ENCODE data around the gene CCDC154. TPM values are rescaled to one million over a fixed set of nuclear protein-coding genes. Genes with fewer than 3 reads are reported as not detected.

The CCDC154 gene
- total RNA-seq, 1 donor from 2014 or later = 3.1 TPM

GRCh38 chr16:1491327-1491726 is 47.0 kb upstream of the CCDC154 start:
- ATAC-seq = no peak
- Histone ChIP-seq H3K4me1 (peaks cover 21% of the 10 kb centered on the region), H3K27me3 (ENCODE audit: low read depth) (no peaks in the 10 kb centered on the region), H3K36me3 (peaks cover 14% of the 10 kb centered on the region), H3K4me3 (no peak overlapping the region), H3K27ac (no peak overlapping the region), H3K9me3 (no peaks in the 10 kb centered on the region)
- no peak for DNase-seq
- TF ChIP-seq CTCF (IDR thresholded peaks at IDR 0.05) = no peak
- intact Hi-C loops (cut with DNase I) = no loop called here

GRCh38 chr16:1489077-1489476 is 44.7 kb upstream of the CCDC154 start:
- Histone ChIP-seq H3K9me3 (no peaks in the 10 kb centered on the region), H3K4me1 (peaks cover 13% of the 10 kb centered on the region), H3K27me3 (ENCODE audit: low read depth) (no peaks in the 10 kb centered on the region), H3K4me3 (no peak overlapping the region), H3K36me3 (no peaks in the 10 kb centered on the region), H3K27ac (no peak overlapping the region)
- intact Hi-C loops (cut with DNase I) = no loop called here
- ATAC-seq = no peak
- no peak for DNase-seq
- TF ChIP-seq CTCF (IDR thresholded peaks at IDR 0.05) = no peak

GRCh38 chr16:1488619-1489018 is 44.3 kb upstream of the CCDC154 start, which contains the start of gene PTX4:
Gene PTX4, minus strand, starts transcription at chr16:1488944. Its CDS starts 35 bp downstream, at chr16:1488909.
- Histone ChIP-seq H3K9me3 (no peaks in the 10 kb centered on the region), H3K4me1 (peaks cover 9% of the 10 kb centered on the region), H3K27me3 (ENCODE audit: low read depth) (no peaks in the 10 kb centered on the region), H3K27ac (no peak within 1 kb of the TSS), H3K4me3 (no peak within 1 kb of the TSS), H3K36me3 (no peaks in the 10 kb centered on the region)
- DNase-seq = no peak
- no peak for ATAC-seq
- no peak for TF ChIP-seq CTCF (IDR thresholded peaks at IDR 0.05)
- intact Hi-C loops (cut with DNase I) = no loop called here

GRCh38 chr16:1488054-1488601 is 43.8 kb upstream of the CCDC154 start:
- Histone ChIP-seq H3K4me1 (peaks cover 8% of the 10 kb centered on the region), H3K27me3 (ENCODE audit: low read depth) (no peaks in the 10 kb centered on the region), H3K27ac (no peak overlapping the region), H3K4me3 (no peak overlapping the region), H3K36me3 (no peaks in the 10 kb centered on the region), H3K9me3 (no peaks in the 10 kb centered on the region)
- DNase-seq = no peak
- intact Hi-C loops (cut with DNase I) = no loop called here
- TF ChIP-seq CTCF (IDR thresholded peaks at IDR 0.05) = no peak
- no peak for ATAC-seq

GRCh38 chr16:1487395-1488053 is 43.2 kb upstream of the CCDC154 start:
- H3K36me3 ChIP-seq = no peaks in the 10 kb centered on the region
- no peak overlapping the region for H3K27ac ChIP-seq
- TF ChIP-seq CTCF (IDR thresholded peaks at IDR 0.05) = no peak
- intact Hi-C loops (cut with DNase I) = no loop called here
- H3K4me3 ChIP-seq = no peak overlapping the region
- DNase-seq (no peak), ATAC-seq (no peak)
- H3K9me3 ChIP-seq = no peaks in the 10 kb centered on the region
- peaks cover 4% of the 10 kb centered on the region for H3K4me1 ChIP-seq
- no peaks in the 10 kb centered on the region for H3K27me3 ChIP-seq (ENCODE audit: low read depth)
